Myocyte (in vitro differentiated cells): ENCODE results near the gene UNC5A. TPM values are rescaled to one million over a fixed set of nuclear protein-coding genes. Genes with fewer than 3 reads are reported as not detected.

ENCODE experiments used
- DNase-seq: peaks from one replicate; pipeline ENCODE4 v3.0.0-alpha.2; 2012; ENCODE audit warnings: low read depth
- polyA plus RNA-seq: library from polyadenylated mRNA; unstranded; fragments of >200 nt; gene quantifications from one replicate; pipeline ENCODE4 v1.2.1, GENCODE V29; 2012; ENCODE audit warnings: missing spikeins
- total RNA-seq: library from RNA; depleted of rRNA; stranded (reverse); fragments of >200 nt; gene quantifications from 2 replicates; pipeline ENCODE4 v1.2.3, GENCODE V29; 2014

The UNC5A gene
- 0.21 and 0.68 TPM in 2 replicates for total RNA-seq
- polyA plus RNA-seq = not detected

- DNase-seq = no peak
Measured at GRCh38 chr5:176810081-176810597, at the start of gene UNC5A. UNC5A (plus strand) TSS chr5:176810559; CDS start chr5:176810751, 192 bp downstream.

GRCh38 chr5:176761755-176762154 is 48.6 kb upstream of the UNC5A start:
- no peak for DNase-seq

- no peak for DNase-seq
Measured at GRCh38 chr5:176762489-176762888, 47.9 kb upstream of the UNC5A start.

- no peak for DNase-seq
Measured at GRCh38 chr5:176765687-176766086, 44.7 kb upstream of the UNC5A start.

- no peak for DNase-seq
Measured at GRCh38 chr5:176768174-176768970, 42.0 kb upstream of the UNC5A start.

GRCh38 chr5:176769911-176770310 is 40.4 kb upstream of the UNC5A start:
- DNase-seq = no peak

- DNase-seq = no peak
Measured at GRCh38 chr5:176770431-176770830, 39.9 kb upstream of the UNC5A start.

- no peak for DNase-seq
Measured at GRCh38 chr5:176771102-176771845, 39.1 kb upstream of the UNC5A start.

- no peak for DNase-seq
Measured at GRCh38 chr5:176772271-176773210, 37.8 kb upstream of the UNC5A start.

GRCh38 chr5:176773408-176774035 is 36.8 kb upstream of the UNC5A start:
- DNase-seq = no peak

- DNase-seq = no peak
Measured at GRCh38 chr5:176774216-176775171, 35.9 kb upstream of the UNC5A start.

- DNase-seq = no peak
Measured at GRCh38 chr5:176775409-176775808, 35.0 kb upstream of the UNC5A start.

GRCh38 chr5:176776141-176776865 is 34.1 kb upstream of the UNC5A start:
- DNase-seq = no peak

GRCh38 chr5:176776916-176777315 is 33.4 kb upstream of the UNC5A start:
- no peak for DNase-seq

- DNase-seq = no peak
Measured at GRCh38 chr5:176778921-176779465, 31.4 kb upstream of the UNC5A start.

- no peak for DNase-seq
Measured at GRCh38 chr5:176779537-176779936, 30.8 kb upstream of the UNC5A start.

- peak; percentile 31 for DNase-seq
Measured at GRCh38 chr5:176780176-176781053, 29.9 kb upstream of the UNC5A start.

- DNase-seq = peak; percentile 92
Measured at GRCh38 chr5:176781054-176781375, 29.3 kb upstream of the UNC5A start.
